SIG-M5 treated with dmso at 0.1 percent for 504 hours (cell line): ENCODE results near the gene HNRNPK.

Source experiments
- DNase-seq: peaks from one replicate; lab custom pipeline; 2025; ENCODE audit not compliant: unreplicated experiment; lab: John Stamatoyannopoulos, UW

Gene HNRNPK

GRCh38 chr9:83934569-83935275 is 45.3 kb downstream of the HNRNPK start:
- peak; percentile 33 for DNase-seq

GRCh38 chr9:83933790-83934189 is 46.2 kb downstream of the HNRNPK start:
- no peak for DNase-seq

DNA sequence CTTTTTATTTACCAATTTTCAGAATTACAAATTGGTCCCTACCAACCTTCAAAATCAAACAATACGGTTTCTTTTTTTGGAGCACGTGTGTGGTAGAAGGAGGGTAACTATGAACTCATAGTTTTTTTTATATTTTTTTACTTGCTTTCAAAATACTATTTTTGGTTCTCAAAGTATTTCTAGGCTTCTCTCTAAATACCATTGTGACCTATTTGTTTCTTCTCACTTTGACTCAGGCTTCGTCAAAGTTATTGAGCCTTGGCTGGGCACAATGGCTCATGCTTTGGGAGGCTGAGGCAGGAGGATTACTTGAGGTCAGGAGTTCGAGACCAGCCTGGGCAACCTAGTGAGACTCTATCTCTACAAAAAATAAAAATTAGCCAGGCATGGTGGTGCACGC is 47.2 kb downstream of the HNRNPK start:
- no peak for DNase-seq

GRCh38 chr9:83932011-83932410 is 48.0 kb downstream of the HNRNPK start:
- no peak for DNase-seq

DNA sequence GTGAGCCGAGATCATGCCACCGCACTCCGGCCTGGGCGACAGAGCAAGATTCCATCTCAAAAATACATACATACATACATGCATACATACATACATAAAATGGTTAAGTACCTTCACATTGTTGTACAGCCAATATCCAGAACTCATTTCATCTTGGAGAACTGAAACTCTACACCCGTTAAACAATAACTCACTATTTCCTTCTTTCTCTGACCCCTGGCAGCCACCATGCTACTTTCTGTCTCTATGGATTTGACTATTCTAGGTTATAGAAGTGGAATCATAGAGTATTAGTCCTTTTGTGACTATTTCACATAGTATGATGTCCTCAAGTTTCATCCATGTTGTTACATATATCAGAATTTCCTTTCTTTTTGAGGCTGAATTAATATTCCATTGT is 49.1 kb downstream of the HNRNPK start:
- DNase-seq: peak; percentile 35

GRCh38 chr9:83927591-83927990 is 52.4 kb downstream of the HNRNPK start:
- no peak for DNase-seq

GRCh38 chr9:83920927-83921707 is 58.9 kb downstream of the HNRNPK start, which contains the start of gene KIF27:
Gene KIF27, minus strand, starts transcription at chr9:83921432. Its CDS starts 5,841 bp downstream, at chr9:83915591.
- DNase-seq: peak; percentile 94

GRCh38 chr9:83920469-83920926 is 59.5 kb downstream of the HNRNPK start:
- no peak for DNase-seq

GRCh38 chr9:83919111-83919510 is 60.9 kb downstream of the HNRNPK start:
- no peak for DNase-seq
